Adrenal gland (tissue), 19 donors: ENCODE measurements around the gene RANBP6. TPM values are rescaled to one million over a fixed set of nuclear protein-coding genes. Genes with fewer than 3 reads are reported as not detected.
"Not testable (repeated sequence)": the region's sequence is repeated elsewhere in the genome, so short reads cannot be mapped to it uniquely, and the experiment has no call there.

Experiments used
- DNase-seq, 7 donors: peaks; one replicate each; pipeline ENCODE4 v3.0.0-alpha.2; 2019 to 2020
- H3K27ac ChIP-seq, 5 donors: fragments of 200-600 bp; sonication (generic) in 4 of 5; 1 replicate in 3 of 5; 2 replicates in 2 of 5; pipeline versions ENCODE4 v1.5.1 to v1.8.0; 2016 to 2020; ENCODE audit warnings: mild to moderate bottlenecking in 1 of 5
- H3K27me3 ChIP-seq: fragments of 200-600 bp; 2 replicates; pipeline ENCODE4 v1.8.0; 2021
- H3K36me3 ChIP-seq, 2 donors: fragments of 200-600 bp; replicated peaks in 1 of 2; 1 replicate in 1 of 2; 2 replicates in 1 of 2; pipeline versions ENCODE4 v1.5.1 to v1.8.0; 2018 to 2022
- H3K4me1 ChIP-seq, 2 donors: fragments of 200-600 bp; replicated peaks in 1 of 2; 1 replicate in 1 of 2; 2 replicates in 1 of 2; pipeline versions ENCODE4 v1.5.1 to v1.8.0; 2018 to 2021
- H3K4me3 ChIP-seq, 4 donors: fragments of 200-600 bp; sonication (generic) in 3 of 4; one replicate each; pipeline ENCODE4 v1.5.1; 2016 to 2018
- H3K9me3 ChIP-seq, 3 donors: fragments of 200-600 bp; sonication (generic) in 1 of 3; replicated peaks in 1 of 3; 1 replicate in 2 of 3; 2 replicates in 1 of 3; pipeline versions ENCODE4 v1.5.1 to v1.8.0; 2016 to 2021
- POLR2A ChIP-seq, 2 donors: fragments of 450-650 bp; IDR thresholded peaks; one replicate each; pipeline ENCODE4 v1.6.1; 2017; ENCODE audit warnings: antibody characterized with exemption in 2 of 2, mild to moderate bottlenecking in 2 of 2, moderate library complexity in 1 of 2
- WGBS, 4 donors: extraction: QIAGEN DNeasy Blood & Tissue Kit in 2 of 4; methylation state at CpG; one replicate each; pipeline versions ENCODE4 v1.1.5 to v1.1.7; 2013 to 2017; 5-methylcytosine and 5-hydroxymethylcytosine counted together
- intact Hi-C, 2 donors: fragments of 100-400 bp; cut with DNase I; formaldehyde crosslinking; loops; one replicate each; pipeline versions ENCODE4 v1.14.1 to v1.15.0; 2022 to 2023
- long read RNA-seq, 10 donors: library from polyadenylated mRNA in 3 of 10; unstranded in 2 of 10; stranded (forward) in 1 of 10; transcript quantifications; one replicate each; pipeline ENCODE4 v2.0.0 and lab custom pipeline, GENCODE V29; 2021 to 2026
- polyA plus RNA-seq, 3 donors: library from polyadenylated mRNA; stranded (reverse); fragments of 200-250 nt in 2 of 3; fragments of 350-450 nt in 1 of 3; fragmentation: Illumina TruSeq in 1 of 3; extraction: RNeasy Lipid Tissue Mini Kit (QIAGEN cat#74804) in 1 of 3; gene quantifications; one replicate each; pipeline ENCODE4 v1.2.3, GENCODE V29; 2013 to 2014
- total RNA-seq, 9 donors: library from RNA; depleted of rRNA in 4 of 9; stranded (reverse); fragments of >200 nt in 4 of 9; fragments of 120-200 nt in 1 of 9; fragmentation: NEBNext Ultra II Directional in 1 of 9; extraction: Animal tissue kit (Norgen Biotek cat#: 25700) in 1 of 9; gene quantifications; one replicate each; pipeline versions ENCODE4 v1.1.0 to v1.2.4, GENCODE V29; 2013 to 2023
- TF ChIP-seq, protein P1 (sequence below), 6 experiments: fragments of 450-650 bp in 4 of 6; fragments of 200-600 bp in 2 of 6; sonication (generic) in 1 of 6; IDR thresholded peaks; 1 replicate in 5 of 6; 2 replicates in 1 of 6; pipeline versions ENCODE4 v1.5.1 to v1.8.0; 2016 to 2021; ENCODE audit warnings: antibody characterized with exemption in 6 of 6, mild to moderate bottlenecking in 2 of 6, moderate library complexity in 1 of 6
- donor health status: healthy with polysubstance abuse.
- donor health status: Bipolar disorder and iron deficiency.
- donor health status: DM: yes; HTN: yes; CAD: no.
- donor health status: DM: no; HTN: no; CAD: no.
- donor health status: DM: no; HTN: no; CAD: no.
- donor health status: DM: yes; HTN: yes; CAD: no.

The RANBP6 gene
- total RNA-seq, result 10 to 100 TPM; 10.7 to 45.4 (median 24.2) TPM
- polyA plus RNA-seq, result 10 to 100 TPM in 1 of 3 donors, 1 to 10 TPM in 2; 5.9 to 41.8 (median 6.2) TPM
- long read RNA-seq, donor 1, full-length matches to known transcripts, result 31 of 31 reads
- long read RNA-seq, donor 1, partial matches to known transcripts, result 0 of 31 reads
- long read RNA-seq, donor 1, other reads (novel, unspliced or antisense), result 0 of 31 reads
- long read RNA-seq, donor 2, full-length matches to known transcripts, result 23 of 23 reads
- long read RNA-seq, donor 2, partial matches to known transcripts, result 0 of 23 reads
- long read RNA-seq, donor 2, other reads (novel, unspliced or antisense), result 0 of 23 reads
- long read RNA-seq, donor 3, full-length matches to known transcripts, result 47 of 47 reads
- long read RNA-seq, donor 3, partial matches to known transcripts, result 0 of 47 reads
- long read RNA-seq, donor 3, other reads (novel, unspliced or antisense), result 0 of 47 reads
- long read RNA-seq, donor 4, full-length matches to known transcripts, result 4 of 4 reads
- long read RNA-seq, donor 4, partial matches to known transcripts, result 0 of 4 reads
- long read RNA-seq, donor 4, other reads (novel, unspliced or antisense), result 0 of 4 reads
- long read RNA-seq, donor 5, full-length matches to known transcripts, result 42 of 43 reads
- long read RNA-seq, donor 5, partial matches to known transcripts, result 0 of 43 reads
- long read RNA-seq, donor 5, other reads (novel, unspliced or antisense), result 1 of 43 reads
- long read RNA-seq, donor 6, full-length matches to known transcripts, result 7 of 7 reads
- long read RNA-seq, donor 6, partial matches to known transcripts, result 0 of 7 reads
- long read RNA-seq, donor 6, other reads (novel, unspliced or antisense), result 0 of 7 reads
- long read RNA-seq, donor 7, full-length matches to known transcripts, result 14 of 14 reads
- long read RNA-seq, donor 7, partial matches to known transcripts, result 0 of 14 reads
- long read RNA-seq, donor 7, other reads (novel, unspliced or antisense), result 0 of 14 reads
- long read RNA-seq, donor 8, full-length matches to known transcripts, result 25 of 25 reads
- long read RNA-seq, donor 8, partial matches to known transcripts, result 0 of 25 reads
- long read RNA-seq, donor 8, other reads (novel, unspliced or antisense), result 0 of 25 reads
- long read RNA-seq, donor 9, full-length matches to known transcripts, result 28 of 28 reads
- long read RNA-seq, donor 9, partial matches to known transcripts, result 0 of 28 reads
- long read RNA-seq, donor 9, other reads (novel, unspliced or antisense), result 0 of 28 reads
- long read RNA-seq, donor 10, full-length matches to known transcripts, result 10 of 10 reads
- long read RNA-seq, donor 10, partial matches to known transcripts, result 0 of 10 reads
- long read RNA-seq, donor 10, other reads (novel, unspliced or antisense), result 0 of 10 reads

- 6 to 10% (median 9%) methylated on average over 36 to 43 of the region's 43 CpGs for WGBS, 4 donors
- peak within 1 kb of the TSS; percentile 65 to 96 (median 84) for H3K4me3 ChIP-seq
- TF ChIP-seq, protein P1, sequence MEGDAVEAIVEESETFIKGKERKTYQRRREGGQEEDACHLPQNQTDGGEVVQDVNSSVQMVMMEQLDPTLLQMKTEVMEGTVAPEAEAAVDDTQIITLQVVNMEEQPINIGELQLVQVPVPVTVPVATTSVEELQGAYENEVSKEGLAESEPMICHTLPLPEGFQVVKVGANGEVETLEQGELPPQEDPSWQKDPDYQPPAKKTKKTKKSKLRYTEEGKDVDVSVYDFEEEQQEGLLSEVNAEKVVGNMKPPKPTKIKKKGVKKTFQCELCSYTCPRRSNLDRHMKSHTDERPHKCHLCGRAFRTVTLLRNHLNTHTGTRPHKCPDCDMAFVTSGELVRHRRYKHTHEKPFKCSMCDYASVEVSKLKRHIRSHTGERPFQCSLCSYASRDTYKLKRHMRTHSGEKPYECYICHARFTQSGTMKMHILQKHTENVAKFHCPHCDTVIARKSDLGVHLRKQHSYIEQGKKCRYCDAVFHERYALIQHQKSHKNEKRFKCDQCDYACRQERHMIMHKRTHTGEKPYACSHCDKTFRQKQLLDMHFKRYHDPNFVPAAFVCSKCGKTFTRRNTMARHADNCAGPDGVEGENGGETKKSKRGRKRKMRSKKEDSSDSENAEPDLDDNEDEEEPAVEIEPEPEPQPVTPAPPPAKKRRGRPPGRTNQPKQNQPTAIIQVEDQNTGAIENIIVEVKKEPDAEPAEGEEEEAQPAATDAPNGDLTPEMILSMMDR (IDR thresholded peaks at IDR 0.05), result no peak
- TF ChIP-seq POLR2A (IDR thresholded peaks at IDR 0.05), result peak; percentile 47 to 82
These were observed at the start of gene RANBP6 for GRCh38 chr9:6015278-6016157. RANBP6 (minus strand) TSS chr9:6015624; CDS start chr9:6015607, 17 bp downstream.

GRCh38 chr9:6063146-6063545 is 47.7 kb upstream of the RANBP6 start:
- H3K4me1 ChIP-seq, H3K36me3 ChIP-seq, intact Hi-C loops, H3K9me3 ChIP-seq, H3K4me3 ChIP-seq, H3K27me3 ChIP-seq, DNase-seq, H3K27ac ChIP-seq: not testable (repeated sequence)
- 63 to 93% (median 81%) methylated on average over 3 to 7 of the region's 7 CpGs for WGBS, 4 donors

More at GRCh38 chr9:6015278-6016157, at the start of gene RANBP6:
- Histone ChIP-seq H3K27me3 (no peaks in the 10 kb centered on the region), H3K27ac (peak within 1 kb of the TSS; percentile 61 to 97 (median 85)), H3K4me1 (peaks cover 6 to 30% of the 10 kb centered on the region in 2 donors), H3K36me3 (no peaks in the 10 kb centered on the region), H3K9me3 (no peaks in the 10 kb centered on the region)
- DNase-seq, result peak; percentile 91 to 96 (median 93)
- intact Hi-C loops, result no loop called here

DNA sequence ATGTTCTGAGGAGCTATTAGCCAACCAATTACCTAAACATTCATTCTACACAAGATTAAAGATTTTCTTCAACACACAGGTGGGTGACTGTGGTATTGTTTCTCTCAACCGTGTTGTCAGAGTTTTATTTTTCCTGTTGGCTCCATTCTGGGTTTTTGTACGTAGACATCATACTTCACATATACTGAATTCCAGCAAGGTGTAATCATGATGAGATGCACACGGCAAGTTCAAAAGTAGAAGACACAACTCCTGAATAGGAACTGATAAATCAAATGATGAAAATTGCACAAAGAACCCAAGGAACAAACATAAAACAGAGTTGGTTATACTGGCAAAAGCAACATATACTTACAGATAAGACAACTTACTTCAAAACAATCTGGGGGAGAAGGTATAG is 40.2 kb upstream of the RANBP6 start:
- no peak for DNase-seq
- no peaks in the 10 kb centered on the region for H3K27me3 ChIP-seq
- intact Hi-C loops, result loop anchor here in 1 of 2 donors (2.0 kb wide), 1 partner anchor 251 kb away; no protein-coding TSS in a partner anchor
- no peaks in the 10 kb centered on the region for H3K9me3 ChIP-seq
- H3K27ac ChIP-seq, result no peak overlapping the region
- 56 to 67% (median 62%) methylated on average over 3 of the region's 3 CpGs for WGBS, 4 donors
- no peak for TF ChIP-seq POLR2A (IDR thresholded peaks at IDR 0.05)
- TF ChIP-seq, protein P1 (IDR thresholded peaks at IDR 0.05), result no peak
- H3K4me3 ChIP-seq, result no peak overlapping the region
- no peaks in the 10 kb centered on the region for H3K36me3 ChIP-seq
- H3K4me1 ChIP-seq, result no peaks in the 10 kb centered on the region
